ENCODE results near the gene LCE3B.

LCE3B gene

DNA sequence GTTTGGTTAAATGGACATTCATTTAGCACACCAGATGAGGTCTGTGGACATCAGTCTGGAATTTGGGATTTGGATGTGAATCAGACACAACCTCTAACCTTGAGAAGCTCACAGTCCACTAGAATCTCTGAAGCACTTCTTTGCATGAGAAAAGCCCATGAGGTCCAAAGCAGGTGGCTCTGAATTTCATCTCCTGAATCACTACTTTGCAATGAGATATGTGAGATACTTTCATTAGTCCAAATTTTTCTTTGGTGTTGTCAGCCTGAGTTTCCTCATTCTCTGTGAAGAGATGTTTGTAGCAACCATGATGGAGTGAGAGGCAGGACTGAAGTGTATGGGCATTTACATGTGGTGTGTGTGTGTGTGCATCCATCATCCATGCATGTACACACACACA lies 33.0 kb downstream of the LCE3B start:
- TF ChIP-seq, protein P1, sequence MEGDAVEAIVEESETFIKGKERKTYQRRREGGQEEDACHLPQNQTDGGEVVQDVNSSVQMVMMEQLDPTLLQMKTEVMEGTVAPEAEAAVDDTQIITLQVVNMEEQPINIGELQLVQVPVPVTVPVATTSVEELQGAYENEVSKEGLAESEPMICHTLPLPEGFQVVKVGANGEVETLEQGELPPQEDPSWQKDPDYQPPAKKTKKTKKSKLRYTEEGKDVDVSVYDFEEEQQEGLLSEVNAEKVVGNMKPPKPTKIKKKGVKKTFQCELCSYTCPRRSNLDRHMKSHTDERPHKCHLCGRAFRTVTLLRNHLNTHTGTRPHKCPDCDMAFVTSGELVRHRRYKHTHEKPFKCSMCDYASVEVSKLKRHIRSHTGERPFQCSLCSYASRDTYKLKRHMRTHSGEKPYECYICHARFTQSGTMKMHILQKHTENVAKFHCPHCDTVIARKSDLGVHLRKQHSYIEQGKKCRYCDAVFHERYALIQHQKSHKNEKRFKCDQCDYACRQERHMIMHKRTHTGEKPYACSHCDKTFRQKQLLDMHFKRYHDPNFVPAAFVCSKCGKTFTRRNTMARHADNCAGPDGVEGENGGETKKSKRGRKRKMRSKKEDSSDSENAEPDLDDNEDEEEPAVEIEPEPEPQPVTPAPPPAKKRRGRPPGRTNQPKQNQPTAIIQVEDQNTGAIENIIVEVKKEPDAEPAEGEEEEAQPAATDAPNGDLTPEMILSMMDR (IDR thresholded peaks at IDR 0.05; ENCODE audit: control extremely low read depth, extremely low read depth, low read depth, missing control alignments), result no peak
- DNase-seq (ENCODE audit: extremely low spot score), result no peak
- CTCF ChIA-PET, result interaction anchor here (1.2 kb wide), 1 partner anchor 851 kb away, joined by 3 read pairs; no protein-coding TSS in a partner anchor
- POLR2A ChIA-PET, result no interaction called here

DNA sequence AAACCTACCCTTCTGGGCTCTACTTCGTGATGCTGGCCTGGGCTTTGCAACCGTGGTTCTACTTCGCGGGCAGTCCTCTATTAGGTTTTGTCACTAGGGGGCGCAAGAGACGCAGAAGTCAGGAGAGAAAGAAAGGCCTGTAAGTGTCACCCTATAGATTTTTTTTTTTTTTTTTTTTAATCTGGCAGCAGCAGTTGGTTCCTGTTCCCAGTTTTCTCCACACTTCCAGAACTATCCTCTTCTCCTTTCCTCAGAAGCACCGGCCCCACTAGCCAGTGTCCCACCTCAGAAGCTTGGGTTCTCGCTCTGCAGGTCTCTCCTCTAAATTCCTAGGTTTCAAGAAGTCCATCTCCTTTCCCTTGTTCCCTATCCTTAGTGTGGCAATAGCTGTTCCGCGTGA lies 40.5 kb downstream of the LCE3B start:
- ChIA-PET POLR2A (no interaction called here), CTCF (interaction anchor here (0.6 to 5.2 kb wide), 20 partner anchors 9 to 575 kb away, joined by 3 to 45 read pairs (median 4); partner anchors contain the start of genes LCE2D and LCE3E)

GRCh38 chr1:152656459-152656858 lies 42.8 kb downstream of the LCE3B start:
- TF ChIP-seq, protein P1 (IDR thresholded peaks at IDR 0.05; ENCODE audit: control extremely low read depth, extremely low read depth, low read depth, missing control alignments), result no peak
- DNase-seq (ENCODE audit: extremely low spot score), result no peak
- ChIA-PET POLR2A (no interaction called here), CTCF (interaction anchor here (0.6 to 2.5 kb wide), 8 partner anchors 9 to 572 kb away, joined by 3 to 7 read pairs (median 4); no protein-coding TSS in a partner anchor)

More for the DNA sequence above, 40.5 kb downstream of the LCE3B start:
- TF ChIP-seq, protein P1 (IDR thresholded peaks at IDR 0.05; ENCODE audit: control extremely low read depth, extremely low read depth, low read depth, missing control alignments), result peak; percentile 66
- DNase-seq (ENCODE audit: extremely low spot score), result peak; percentile 49

- TF ChIP-seq, protein P1 (IDR thresholded peaks at IDR 0.05; ENCODE audit: control extremely low read depth, extremely low read depth, low read depth, missing control alignments), result no peak
- POLR2A ChIA-PET, result no interaction called here
- CTCF ChIA-PET, result interaction anchor here (0.9 to 2.5 kb wide), 5 partner anchors 8 to 571 kb away, joined by 3 to 7 read pairs (median 3); no protein-coding TSS in a partner anchor
- DNase-seq (ENCODE audit: extremely low spot score), result no peak
These were observed 44.1 kb downstream of the LCE3B start for GRCh38 chr1:152657677-152658076.

- POLR2A ChIA-PET, result no interaction called here
- TF ChIP-seq, protein P1 (IDR thresholded peaks at IDR 0.05; ENCODE audit: control extremely low read depth, extremely low read depth, low read depth, missing control alignments), result no peak
- CTCF ChIA-PET, result interaction anchor here (2.5 kb wide), 1 partner anchor 9 kb away, joined by 7 read pairs; no protein-coding TSS in a partner anchor
- DNase-seq (ENCODE audit: extremely low spot score), result no peak
These were observed 45.0 kb downstream of the LCE3B start for GRCh38 chr1:152658649-152659048.

GRCh38 chr1:152663098-152663497 lies 49.5 kb downstream of the LCE3B start, which contains the start of gene LCE2D:
Gene LCE2D (plus strand): TSS chr1:152663380. CDS start chr1:152664106, 726 bp downstream.
- TF ChIP-seq, protein P1 (IDR thresholded peaks at IDR 0.05; ENCODE audit: control extremely low read depth, extremely low read depth, low read depth, missing control alignments), result no peak
- POLR2A ChIA-PET, result no interaction called here
- DNase-seq (ENCODE audit: extremely low spot score), result no peak
- CTCF ChIA-PET, result interaction anchor here (0.8 to 5.2 kb wide), 2 partner anchors 10 to 204 kb away, joined by 3 to 45 read pairs; no protein-coding TSS in a partner anchor
